ENCODE measurements around the gene BNC2. TPM values are rescaled to one million over a fixed set of nuclear protein-coding genes. Genes with fewer than 3 reads are reported as not detected.

The BNC2 gene
- total and polyA plus RNA-seq, 2 of the 13 experiments (the other 11 are each of a cell fraction or from before 2014, with no cell fraction given), result not detected

DNA sequence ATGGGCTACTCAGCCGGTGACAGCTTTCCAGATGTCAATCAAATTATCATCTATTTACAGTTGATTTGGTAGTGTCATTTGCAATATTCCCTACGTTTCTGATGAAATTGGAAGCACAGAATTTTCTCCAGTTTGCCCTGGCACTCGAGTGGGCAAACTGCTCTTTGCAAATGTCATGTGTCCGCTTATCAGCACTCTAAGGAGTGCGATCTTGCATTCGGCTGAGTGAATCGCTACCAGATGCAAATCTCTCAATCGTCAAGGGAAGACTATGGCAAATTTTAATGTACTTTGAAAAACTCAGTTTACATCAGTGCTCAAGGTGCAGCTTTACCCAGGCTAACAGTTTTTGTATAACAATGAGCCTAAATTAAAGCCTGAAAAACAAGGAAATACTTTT is 66.8 kb downstream of the BNC2 start (continued):
- TF ChIP-seq, protein P1, sequence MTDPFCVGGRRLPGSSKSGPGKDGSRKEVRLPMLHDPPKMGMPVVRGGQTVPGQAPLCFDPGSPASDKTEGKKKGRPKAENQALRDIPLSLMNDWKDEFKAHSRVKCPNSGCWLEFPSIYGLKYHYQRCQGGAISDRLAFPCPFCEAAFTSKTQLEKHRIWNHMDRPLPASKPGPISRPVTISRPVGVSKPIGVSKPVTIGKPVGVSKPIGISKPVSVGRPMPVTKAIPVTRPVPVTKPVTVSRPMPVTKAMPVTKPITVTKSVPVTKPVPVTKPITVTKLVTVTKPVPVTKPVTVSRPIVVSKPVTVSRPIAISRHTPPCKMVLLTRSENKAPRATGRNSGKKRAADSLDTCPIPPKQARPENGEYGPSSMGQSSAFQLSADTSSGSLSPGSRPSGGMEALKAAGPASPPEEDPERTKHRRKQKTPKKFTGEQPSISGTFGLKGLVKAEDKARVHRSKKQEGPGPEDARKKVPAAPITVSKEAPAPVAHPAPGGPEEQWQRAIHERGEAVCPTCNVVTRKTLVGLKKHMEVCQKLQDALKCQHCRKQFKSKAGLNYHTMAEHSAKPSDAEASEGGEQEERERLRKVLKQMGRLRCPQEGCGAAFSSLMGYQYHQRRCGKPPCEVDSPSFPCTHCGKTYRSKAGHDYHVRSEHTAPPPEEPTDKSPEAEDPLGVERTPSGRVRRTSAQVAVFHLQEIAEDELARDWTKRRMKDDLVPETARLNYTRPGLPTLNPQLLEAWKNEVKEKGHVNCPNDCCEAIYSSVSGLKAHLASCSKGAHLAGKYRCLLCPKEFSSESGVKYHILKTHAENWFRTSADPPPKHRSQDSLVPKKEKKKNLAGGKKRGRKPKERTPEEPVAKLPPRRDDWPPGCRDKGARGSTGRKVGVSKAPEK (CRISPR knock-in tag; IDR thresholded peaks at IDR 0.05; ENCODE audit: borderline replicate concordance), result no peak
- TF ChIP-seq GATAD2A (CRISPR knock-in tag; IDR thresholded peaks at IDR 0.05) (no peak), ZFP41 (CRISPR knock-in tag; IDR thresholded peaks at IDR 0.05; ENCODE audit: borderline replicate concordance) (no peak), ZNF674 (CRISPR knock-in tag; IDR thresholded peaks at IDR 0.05; ENCODE audit: low read depth) (no peak), ZNF878 (CRISPR knock-in tag; IDR thresholded peaks at IDR 0.05) (no peak), RBM22 (optimal IDR thresholded peaks at IDR 0.05; ENCODE audit: low read length) (no peak), ZNF83 (CRISPR knock-in tag; IDR thresholded peaks at IDR 0.05; ENCODE audit: borderline replicate concordance) (no peak)
- TF ChIP-seq, protein P2, sequence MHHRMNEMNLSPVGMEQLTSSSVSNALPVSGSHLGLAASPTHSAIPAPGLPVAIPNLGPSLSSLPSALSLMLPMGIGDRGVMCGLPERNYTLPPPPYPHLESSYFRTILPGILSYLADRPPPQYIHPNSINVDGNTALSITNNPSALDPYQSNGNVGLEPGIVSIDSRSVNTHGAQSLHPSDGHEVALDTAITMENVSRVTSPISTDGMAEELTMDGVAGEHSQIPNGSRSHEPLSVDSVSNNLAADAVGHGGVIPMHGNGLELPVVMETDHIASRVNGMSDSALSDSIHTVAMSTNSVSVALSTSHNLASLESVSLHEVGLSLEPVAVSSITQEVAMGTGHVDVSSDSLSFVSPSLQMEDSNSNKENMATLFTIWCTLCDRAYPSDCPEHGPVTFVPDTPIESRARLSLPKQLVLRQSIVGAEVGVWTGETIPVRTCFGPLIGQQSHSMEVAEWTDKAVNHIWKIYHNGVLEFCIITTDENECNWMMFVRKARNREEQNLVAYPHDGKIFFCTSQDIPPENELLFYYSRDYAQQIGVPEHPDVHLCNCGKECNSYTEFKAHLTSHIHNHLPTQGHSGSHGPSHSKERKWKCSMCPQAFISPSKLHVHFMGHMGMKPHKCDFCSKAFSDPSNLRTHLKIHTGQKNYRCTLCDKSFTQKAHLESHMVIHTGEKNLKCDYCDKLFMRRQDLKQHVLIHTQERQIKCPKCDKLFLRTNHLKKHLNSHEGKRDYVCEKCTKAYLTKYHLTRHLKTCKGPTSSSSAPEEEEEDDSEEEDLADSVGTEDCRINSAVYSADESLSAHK (CRISPR knock-in tag; IDR thresholded peaks at IDR 0.05; ENCODE audit: borderline replicate concordance), result no peak
- TF ChIP-seq, protein P3, sequence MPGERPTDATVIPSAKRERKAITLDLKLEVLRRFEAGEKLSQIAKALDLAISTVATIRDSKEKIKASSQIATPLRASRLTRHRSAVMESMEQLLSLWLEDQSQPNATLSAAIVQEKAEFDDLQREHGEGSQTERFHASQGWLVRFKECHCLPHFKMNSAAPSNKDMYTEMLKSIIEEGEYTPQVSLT (CRISPR knock-in tag; IDR thresholded peaks at IDR 0.05; ENCODE audit: borderline replicate concordance, low read depth), result no peak
